B cell (primary cell): ENCODE measurements around the gene CTIF. TPM values are rescaled to one million over a fixed set of nuclear protein-coding genes. Genes with fewer than 3 reads are reported as not detected.

ENCODE experiments used
- ATAC-seq: fragments of 200-7000 bp; cut with Tn5 transposase; one replicate; pipeline ENCODE4 v1.10.0; 2021; ENCODE audit warnings: low read depth, mild to moderate bottlenecking, moderate number of reproducible peaks, moderate library complexity
- CTCF ChIA-PET: fragments of 350-600 bp; sonication (Branson Sonifier 250); formaldehyde crosslinking; loops from one replicate; lab custom pipeline; 2021; ENCODE audit warnings: antibody characterized with exemption, inconsistent platforms; lab: Charles Lee
- POLR2A ChIA-PET: fragments of 350-600 bp; sonication (Branson Sonifier 250); formaldehyde crosslinking; loops from one replicate; lab custom pipeline; 2021; ENCODE audit warnings: antibody characterized with exemption; lab: Charles Lee
- DNase-seq: peaks from one replicate; pipeline ENCODE4 v3.0.0; 2013
- H2AFZ ChIP-seq: 2 replicates; pipeline ENCODE4 v1.6.1; 2012; ENCODE audit warnings: mild to moderate bottlenecking, low read depth, low read length; ENCODE audit not compliant: insufficient read depth, poor library complexity, severe bottlenecking
- H3K27ac ChIP-seq, 2 donors: 1 replicate in 1 of 2; 2 replicates in 1 of 2; pipeline ENCODE4 v1.5.1; 2012 to 2013; ENCODE audit warnings: low read length in 2 of 2, mild to moderate bottlenecking in 2 of 2, moderate library complexity in 1 of 2
- H3K27me3 ChIP-seq, 4 experiments: fragments of 200-600 bp in 1 of 4; sonication (generic) in 1 of 4; replicated peaks in 1 of 4; 1 replicate in 2 of 4; 2 replicates in 2 of 4; pipeline versions ENCODE4 v1.6.1 to v1.7.0; 2013 to 2016; ENCODE audit warnings: low read length in 3 of 4, mild to moderate bottlenecking in 2 of 4, mixed read lengths in 1 of 4, moderate library complexity in 1 of 4; ENCODE audit not compliant: insufficient read depth in 4 of 4, control insufficient read depth in 3 of 4; ENCODE audit errors: control extremely low read depth in 1 of 4
- H3K36me3 ChIP-seq, 2 experiments: replicated peaks in 1 of 2; 1 replicate in 1 of 2; 2 replicates in 1 of 2; pipeline versions ENCODE4 v1.6.1 to v1.7.1; 2013; ENCODE audit warnings: low read length in 1 of 2; ENCODE audit not compliant: insufficient read depth in 2 of 2, control insufficient read depth in 1 of 2; ENCODE audit errors: control extremely low read depth in 1 of 2, extremely low read depth in 1 of 2
- H3K4me1 ChIP-seq, 2 donors: fragments of 200-600 bp in 1 of 2; sonication (generic) in 1 of 2; 1 replicate in 1 of 2; 2 replicates in 1 of 2; pipeline versions ENCODE4 v1.5.1 to v1.6.1; 2013 to 2017; ENCODE audit warnings: low read length in 2 of 2; ENCODE audit not compliant: control insufficient read depth in 2 of 2, insufficient read depth in 2 of 2
- H3K4me2 ChIP-seq: replicated peaks from 2 replicates; pipeline ENCODE3; 2012; ENCODE audit warnings: mild to moderate bottlenecking, low read depth, low read length; ENCODE audit not compliant: poor library complexity, severe bottlenecking
- H3K4me3 ChIP-seq, 5 experiments: fragments of 200-600 bp in 1 of 5; sonication (generic) in 1 of 5; 1 replicate in 3 of 5; 2 replicates in 2 of 5; pipeline versions ENCODE4 v1.5.1 to v1.7.0; 2011 to 2016; ENCODE audit warnings: low read length in 4 of 5, mild to moderate bottlenecking in 4 of 5, low read depth in 2 of 5, control low read depth in 1 of 5, moderate library complexity in 1 of 5; ENCODE audit not compliant: insufficient read depth in 1 of 5; ENCODE audit errors: control extremely low read depth in 1 of 5, extremely low read depth in 1 of 5
- H3K79me2 ChIP-seq: fragments of 200-600 bp; sonication (generic); one replicate; pipeline ENCODE4 v1.6.0; 2016; ENCODE audit warnings: low read length; ENCODE audit not compliant: control insufficient read depth, insufficient read depth
- H3K9ac ChIP-seq: fragments of 200-600 bp; sonication (generic); 2 replicates; pipeline ENCODE4 v1.6.1; 2017; ENCODE audit warnings: mild to moderate bottlenecking, low read length, moderate library complexity
- H3K9me3 ChIP-seq, 3 donors: one replicate each; pipeline versions ENCODE4 v1.6.1 to v1.7.1; 2013; ENCODE audit warnings: low read length in 2 of 3; ENCODE audit not compliant: control insufficient read depth in 2 of 3, insufficient read depth in 1 of 3; ENCODE audit errors: control extremely low read depth in 1 of 3
- H4K20me1 ChIP-seq: 2 replicates; pipeline ENCODE4 v1.6.0; 2012; ENCODE audit warnings: mild to moderate bottlenecking, low read length; ENCODE audit not compliant: insufficient read depth, control insufficient read depth, poor library complexity, severe bottlenecking
- H3K27ac Mint-ChIP-seq: one replicate; pipeline ENCODE4 v1.8.0; 2021; ENCODE audit warnings: mixed read lengths
- H3K27me3 Mint-ChIP-seq: one replicate; pipeline ENCODE4 v1.8.0; 2021; ENCODE audit warnings: mixed read lengths
- H3K4me1 Mint-ChIP-seq: one replicate; pipeline ENCODE4 v1.8.0; 2021; ENCODE audit warnings: mixed read lengths
- H3K4me3 Mint-ChIP-seq: one replicate; pipeline ENCODE4 v1.8.0; 2021; ENCODE audit warnings: mixed read lengths
- H3K9me3 Mint-ChIP-seq: one replicate; pipeline ENCODE4 v1.8.0; 2022; ENCODE audit warnings: mixed read lengths; ENCODE audit not compliant: insufficient read depth
- EZH2 ChIP-seq: IDR thresholded peaks from 2 replicates; pipeline ENCODE4 v1.6.1; 2012; ENCODE audit warnings: borderline replicate concordance, low read depth, mild to moderate bottlenecking, moderate library complexity, low read length; ENCODE audit not compliant: insufficient read depth, poor library complexity, severe bottlenecking
- WGBS: methylation state at CpG from one replicate; pipeline ENCODE4 v1.1.5; 2013; ENCODE audit warnings: missing lambda C conversion rate; ENCODE audit not compliant: insufficient coverage; 5-methylcytosine and 5-hydroxymethylcytosine counted together
- intact Hi-C: fragments of 100-400 bp; cut with micrococcal nuclease; formaldehyde crosslinking; loops from one replicate; pipeline ENCODE4 v1.10.0; 2022
- polyA plus RNA-seq: library from polyadenylated mRNA; depleted of rRNA; stranded (reverse); fragments of >200 nt; gene quantifications from 2 replicates; pipeline ENCODE4 v1.2.3, GENCODE V29; 2012
- total RNA-seq, 2 donors: library from RNA; stranded (reverse); fragments of 120-200 nt in 1 of 2; gene quantifications; 1 replicate in 1 of 2; 2 replicates in 1 of 2; pipeline versions ENCODE4 v1.2.3 to v1.2.4, GENCODE V29; 2013 to 2022
- TF ChIP-seq, protein P1 (sequence below): fragments of 200-600 bp; IDR thresholded peaks from one replicate; pipeline ENCODE4 v1.8.0; 2022; ENCODE audit warnings: antibody characterized with exemption, mild to moderate bottlenecking

The CTIF gene
- total and polyA plus RNA-seq, 2 donors (not counting 1 experiment from before 2014, with no cell fraction given) = 3.6 to 16.2 TPM

DNA sequence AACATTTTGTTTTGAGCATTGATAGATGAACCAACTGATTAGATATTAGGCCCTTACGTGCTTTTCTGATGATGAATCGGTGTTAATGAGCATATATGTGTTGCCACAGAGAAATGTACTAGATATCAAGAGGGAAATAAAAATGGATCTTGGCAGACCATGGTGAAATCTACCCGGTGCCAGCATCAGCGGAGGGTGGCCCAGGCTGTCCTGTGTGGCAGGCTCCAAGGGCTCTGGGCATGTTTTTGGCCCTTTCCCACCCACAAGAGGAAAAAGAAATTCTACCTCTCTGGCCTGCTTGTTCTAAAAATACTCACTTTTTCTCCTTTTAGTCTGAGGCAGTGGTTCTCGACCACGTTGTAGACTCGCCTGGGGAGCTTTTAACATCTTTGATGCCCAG is 154.2 kb downstream of the CTIF start:
- no peaks in the 10 kb centered on the region for H3K27me3 Mint-ChIP-seq
- H3K9me3 ChIP-seq = no peaks in the 10 kb centered on the region
- TF ChIP-seq, protein P1, sequence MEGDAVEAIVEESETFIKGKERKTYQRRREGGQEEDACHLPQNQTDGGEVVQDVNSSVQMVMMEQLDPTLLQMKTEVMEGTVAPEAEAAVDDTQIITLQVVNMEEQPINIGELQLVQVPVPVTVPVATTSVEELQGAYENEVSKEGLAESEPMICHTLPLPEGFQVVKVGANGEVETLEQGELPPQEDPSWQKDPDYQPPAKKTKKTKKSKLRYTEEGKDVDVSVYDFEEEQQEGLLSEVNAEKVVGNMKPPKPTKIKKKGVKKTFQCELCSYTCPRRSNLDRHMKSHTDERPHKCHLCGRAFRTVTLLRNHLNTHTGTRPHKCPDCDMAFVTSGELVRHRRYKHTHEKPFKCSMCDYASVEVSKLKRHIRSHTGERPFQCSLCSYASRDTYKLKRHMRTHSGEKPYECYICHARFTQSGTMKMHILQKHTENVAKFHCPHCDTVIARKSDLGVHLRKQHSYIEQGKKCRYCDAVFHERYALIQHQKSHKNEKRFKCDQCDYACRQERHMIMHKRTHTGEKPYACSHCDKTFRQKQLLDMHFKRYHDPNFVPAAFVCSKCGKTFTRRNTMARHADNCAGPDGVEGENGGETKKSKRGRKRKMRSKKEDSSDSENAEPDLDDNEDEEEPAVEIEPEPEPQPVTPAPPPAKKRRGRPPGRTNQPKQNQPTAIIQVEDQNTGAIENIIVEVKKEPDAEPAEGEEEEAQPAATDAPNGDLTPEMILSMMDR = no peak
- no peak for TF ChIP-seq EZH2
- H3K4me1 Mint-ChIP-seq = no peaks in the 10 kb centered on the region
- ChIA-PET POLR2A (no interaction called here), CTCF (no interaction called here)
- intact Hi-C loops = no loop called here
- no peaks in the 10 kb centered on the region for H3K79me2 ChIP-seq
- no peaks in the 10 kb centered on the region for H4K20me1 ChIP-seq
- H3K9me3 Mint-ChIP-seq = no peaks in the 10 kb centered on the region
- 71% methylated on average over 6 of the region's 7 CpGs for WGBS
- H2AFZ ChIP-seq = no peak overlapping the region
- no peak overlapping the region for H3K4me3 Mint-ChIP-seq
- H3K9ac ChIP-seq = no peak overlapping the region
- no peak overlapping the region for H3K4me3 ChIP-seq
- H3K27ac ChIP-seq = no peak overlapping the region
- no peak overlapping the region for H3K4me2 ChIP-seq
- no peaks in the 10 kb centered on the region for H3K27me3 ChIP-seq
- H3K27ac Mint-ChIP-seq = no peak overlapping the region
- H3K36me3 ChIP-seq = no peaks in the 10 kb centered on the region
- ATAC-seq = no peak
- DNase-seq = no peak
- H3K4me1 ChIP-seq = no peaks in the 10 kb centered on the region

GRCh38 chr18:48693625-48694262 is 154.9 kb downstream of the CTIF start:
- Histone ChIP-seq H3K4me3 (no peak overlapping the region), H3K4me2 (no peak overlapping the region), H2AFZ (no peak overlapping the region), H4K20me1 (no peaks in the 10 kb centered on the region), H3K9ac (no peak overlapping the region), H3K27ac (no peak overlapping the region), H3K4me1 (peaks cover 3% of the 10 kb centered on the region in 2 donors), H3K9me3 (no peaks in the 10 kb centered on the region), H3K27me3 (no peaks in the 10 kb centered on the region), H3K36me3 (no peaks in the 10 kb centered on the region), H3K79me2 (no peaks in the 10 kb centered on the region)
- H3K27ac Mint-ChIP-seq = no peak overlapping the region
- no peak for TF ChIP-seq EZH2
- TF ChIP-seq, protein P1 = no peak
- H3K27me3 Mint-ChIP-seq = no peaks in the 10 kb centered on the region
- H3K4me3 Mint-ChIP-seq = no peak overlapping the region
- ChIA-PET POLR2A (no interaction called here), CTCF (no interaction called here)
- no peak for ATAC-seq
- intact Hi-C loops = no loop called here
- no peaks in the 10 kb centered on the region for H3K9me3 Mint-ChIP-seq
- DNase-seq = no peak
- peaks cover 4% of the 10 kb centered on the region for H3K4me1 Mint-ChIP-seq
- 83% methylated on average over 8 of the region's 8 CpGs for WGBS
